ENCODE measurements around the gene ARHGAP42.

DNA sequence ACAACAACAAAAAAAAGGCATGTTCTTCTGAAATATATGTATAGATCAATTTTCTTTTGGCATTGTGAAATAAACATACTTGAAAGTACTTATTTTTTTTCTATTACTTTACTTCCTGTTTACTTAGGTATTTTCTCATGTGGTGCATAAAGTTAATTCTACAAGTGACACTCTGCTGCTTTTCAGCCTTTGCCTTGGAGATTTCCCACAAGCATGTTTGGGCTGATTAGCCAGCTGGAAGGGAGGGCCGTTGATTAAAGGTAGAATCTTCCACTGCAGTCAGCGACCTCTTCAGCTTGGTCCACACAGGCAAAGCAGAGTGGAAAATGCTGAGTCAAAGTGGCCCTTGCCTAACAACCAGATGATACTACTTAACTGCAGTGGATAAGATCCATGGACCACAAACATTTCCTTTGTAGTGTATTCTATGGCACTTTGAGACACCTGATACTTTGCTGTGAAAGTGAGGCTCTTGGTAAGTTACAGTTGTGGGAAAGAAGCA, 176.0 kb downstream of the ARHGAP42 start:
- TF ChIP-seq CTCF (IDR thresholded peaks at IDR 0.05) (no peak), POLR2A (IDR thresholded peaks at IDR 0.05) (no peak)
